Progenitor cell of endocrine pancreas (in vitro differentiated cells): ENCODE results near the gene SRCAP. TPM values are rescaled to one million over a fixed set of nuclear protein-coding genes. Genes with fewer than 3 reads are reported as not detected.

Source experiments
- DNase-seq: peaks from one replicate; pipeline ENCODE4 v3.0.0; 2021; ENCODE audit warnings: low spot score; ENCODE audit not compliant: unreplicated experiment
- H3K27ac Mint-ChIP-seq: 2 replicates; pipeline ENCODE4 v1.8.0; 2021; ENCODE audit warnings: mild to moderate bottlenecking, moderate library complexity, mixed read lengths
- H3K27me3 Mint-ChIP-seq: 2 replicates; pipeline ENCODE4 v1.8.0; 2021; ENCODE audit warnings: mixed read lengths
- H3K36me3 Mint-ChIP-seq: 2 replicates; pipeline ENCODE4 v1.8.0; 2022; ENCODE audit warnings: mixed read lengths; ENCODE audit not compliant: insufficient read depth
- H3K4me1 Mint-ChIP-seq: 2 replicates; pipeline ENCODE4 v1.8.0; 2021; ENCODE audit warnings: low read depth, mixed read lengths
- H3K4me3 Mint-ChIP-seq: 2 replicates; pipeline ENCODE4 v1.8.0; 2021; ENCODE audit warnings: low read depth, mild to moderate bottlenecking, moderate library complexity, mixed read lengths
- H3K9me3 Mint-ChIP-seq: 2 replicates; pipeline ENCODE4 v1.8.0; 2021; ENCODE audit warnings: low read depth, mixed read lengths
- total RNA-seq: library from RNA; stranded (reverse); gene quantifications from 2 replicates; pipeline ENCODE4 v1.2.1, GENCODE V29; 2021
- TF ChIP-seq, protein P1 (sequence below): fragments of 200-600 bp; sonication (generic); IDR thresholded peaks from one replicate; pipeline ENCODE4 v1.5.0; 2021; ENCODE audit warnings: antibody characterized with exemption, mild to moderate bottlenecking; ENCODE audit not compliant: unreplicated experiment

Gene SRCAP
- total RNA-seq, 1 donor from 2014 or later: 104 TPM

DNA sequence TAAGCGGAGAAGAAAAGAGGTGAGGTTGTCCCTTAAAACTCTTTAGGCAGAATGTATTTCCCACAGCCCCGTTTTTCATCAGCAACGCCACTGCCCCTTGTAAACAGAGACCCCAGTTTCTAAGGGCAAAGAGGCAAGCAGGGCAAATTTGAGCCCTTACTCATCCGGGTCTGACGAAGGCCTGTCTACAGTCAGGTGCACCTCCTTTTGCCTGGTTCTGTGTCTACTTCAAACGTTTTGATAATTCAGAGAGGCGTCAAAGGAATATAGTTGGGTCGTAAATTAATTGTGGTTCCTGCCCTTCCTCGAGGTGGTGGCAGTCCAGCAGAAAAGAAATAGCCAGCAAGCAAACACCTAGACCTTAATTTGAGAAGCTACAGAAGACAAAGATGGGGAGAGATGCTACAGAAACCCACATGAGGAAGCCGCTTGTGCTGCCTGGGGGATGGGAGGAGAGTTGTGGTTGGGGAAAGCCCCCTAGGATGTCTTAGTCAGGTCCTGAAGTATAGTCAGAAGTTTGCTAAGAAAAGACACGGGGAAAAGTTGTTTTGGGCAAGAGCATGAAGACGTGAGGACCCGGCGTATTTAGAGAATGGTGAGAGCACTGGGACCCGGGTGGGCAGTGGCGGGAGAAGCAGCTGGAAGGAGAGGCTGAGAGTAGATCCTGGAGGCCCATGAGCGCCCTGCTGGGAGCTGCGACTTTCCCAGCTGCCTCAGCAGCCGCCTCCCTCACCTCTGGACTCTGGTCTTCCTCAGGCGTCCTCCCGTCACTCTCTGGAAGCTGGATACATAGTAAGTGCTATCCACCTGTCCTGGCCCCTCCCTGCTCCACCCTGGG lies 38.3 kb upstream of the SRCAP start:
- H3K27ac Mint-ChIP-seq: peak overlapping the region; percentile 60
- peaks cover 22% of the 10 kb centered on the region for H3K36me3 Mint-ChIP-seq
- TF ChIP-seq, protein P1, sequence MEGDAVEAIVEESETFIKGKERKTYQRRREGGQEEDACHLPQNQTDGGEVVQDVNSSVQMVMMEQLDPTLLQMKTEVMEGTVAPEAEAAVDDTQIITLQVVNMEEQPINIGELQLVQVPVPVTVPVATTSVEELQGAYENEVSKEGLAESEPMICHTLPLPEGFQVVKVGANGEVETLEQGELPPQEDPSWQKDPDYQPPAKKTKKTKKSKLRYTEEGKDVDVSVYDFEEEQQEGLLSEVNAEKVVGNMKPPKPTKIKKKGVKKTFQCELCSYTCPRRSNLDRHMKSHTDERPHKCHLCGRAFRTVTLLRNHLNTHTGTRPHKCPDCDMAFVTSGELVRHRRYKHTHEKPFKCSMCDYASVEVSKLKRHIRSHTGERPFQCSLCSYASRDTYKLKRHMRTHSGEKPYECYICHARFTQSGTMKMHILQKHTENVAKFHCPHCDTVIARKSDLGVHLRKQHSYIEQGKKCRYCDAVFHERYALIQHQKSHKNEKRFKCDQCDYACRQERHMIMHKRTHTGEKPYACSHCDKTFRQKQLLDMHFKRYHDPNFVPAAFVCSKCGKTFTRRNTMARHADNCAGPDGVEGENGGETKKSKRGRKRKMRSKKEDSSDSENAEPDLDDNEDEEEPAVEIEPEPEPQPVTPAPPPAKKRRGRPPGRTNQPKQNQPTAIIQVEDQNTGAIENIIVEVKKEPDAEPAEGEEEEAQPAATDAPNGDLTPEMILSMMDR: no peak
- peaks cover 16% of the 10 kb centered on the region for H3K4me1 Mint-ChIP-seq
- H3K27me3 Mint-ChIP-seq: no peaks in the 10 kb centered on the region
- DNase-seq: no peak
- no peaks in the 10 kb centered on the region for H3K9me3 Mint-ChIP-seq
- H3K4me3 Mint-ChIP-seq: peak overlapping the region; percentile 75

DNA sequence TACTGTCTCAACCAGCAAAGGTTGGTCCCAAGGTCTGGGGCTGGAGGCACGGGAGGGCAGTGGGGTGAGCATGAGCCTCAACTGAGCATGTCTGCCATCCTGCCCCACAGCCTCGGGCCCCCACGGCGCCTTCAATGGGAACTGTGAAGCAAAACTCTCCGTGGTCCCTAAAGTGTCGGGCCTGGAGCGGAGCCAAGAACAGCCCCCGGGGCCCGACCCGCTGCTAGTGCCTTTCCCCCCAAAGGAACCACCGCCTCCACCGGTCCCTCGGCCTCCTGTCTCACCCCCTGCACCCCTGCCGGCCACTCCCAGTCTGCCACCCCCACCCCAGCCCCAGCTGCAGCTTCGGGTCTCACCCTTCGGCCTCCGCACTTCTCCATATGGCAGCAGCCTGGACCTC lies 36.5 kb upstream of the SRCAP start:
- TF ChIP-seq, protein P1: no peak
- Mint-ChIP-seq H3K9me3 (no peaks in the 10 kb centered on the region), H3K27me3 (no peaks in the 10 kb centered on the region), H3K4me3 (no peak overlapping the region), H3K27ac (no peak overlapping the region), H3K36me3 (peaks cover 18% of the 10 kb centered on the region), H3K4me1 (peaks cover 12% of the 10 kb centered on the region)
- DNase-seq: no peak

DNA sequence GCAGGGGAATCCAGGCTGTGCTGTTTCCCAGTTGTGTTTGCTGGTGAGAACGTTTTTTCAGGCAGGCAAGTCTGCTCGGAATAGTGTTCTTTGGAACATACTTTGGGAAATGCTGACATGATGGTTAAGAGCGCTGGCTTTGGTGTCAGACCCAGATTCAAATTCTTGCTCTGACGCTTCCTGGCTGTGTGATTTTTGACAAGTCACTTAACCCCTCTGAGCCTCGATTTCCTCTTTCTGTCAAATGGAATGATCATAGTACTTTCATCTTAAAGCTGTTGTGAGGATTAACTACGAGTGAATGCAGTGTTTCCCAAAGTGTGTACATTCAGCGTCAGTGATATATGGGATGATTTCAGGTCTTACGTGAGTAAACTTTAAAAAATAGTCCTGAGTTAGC lies 35.9 kb upstream of the SRCAP start:
- peaks cover 10% of the 10 kb centered on the region for H3K4me1 Mint-ChIP-seq
- H3K27me3 Mint-ChIP-seq: no peaks in the 10 kb centered on the region
- H3K9me3 Mint-ChIP-seq: no peaks in the 10 kb centered on the region
- TF ChIP-seq, protein P1: no peak
- H3K4me3 Mint-ChIP-seq: no peak overlapping the region
- peak overlapping the region; percentile 19 for H3K27ac Mint-ChIP-seq
- DNase-seq: no peak
- H3K36me3 Mint-ChIP-seq: peaks cover 23% of the 10 kb centered on the region

DNA sequence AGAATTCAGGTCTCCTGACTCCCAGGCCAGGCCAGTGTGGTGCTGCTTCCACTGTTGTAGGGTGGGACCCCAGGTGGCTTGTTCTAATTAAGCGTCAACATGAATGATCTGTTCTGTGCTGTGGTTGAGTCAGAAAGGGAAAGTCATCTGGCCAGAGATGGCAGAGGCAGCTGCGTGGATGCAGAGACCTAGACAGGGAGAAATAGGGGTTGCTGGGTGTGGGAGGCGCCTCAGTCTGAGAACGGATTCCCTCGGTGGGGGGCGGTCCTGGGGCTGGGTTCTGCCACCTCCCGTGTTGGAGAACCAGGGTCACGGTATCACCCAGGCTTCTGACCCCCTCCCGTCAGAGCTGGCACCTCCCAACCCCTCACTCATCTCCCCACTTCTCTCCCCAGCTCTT lies 35.2 kb upstream of the SRCAP start:
- H3K27ac Mint-ChIP-seq: peak overlapping the region; percentile 34

DNA sequence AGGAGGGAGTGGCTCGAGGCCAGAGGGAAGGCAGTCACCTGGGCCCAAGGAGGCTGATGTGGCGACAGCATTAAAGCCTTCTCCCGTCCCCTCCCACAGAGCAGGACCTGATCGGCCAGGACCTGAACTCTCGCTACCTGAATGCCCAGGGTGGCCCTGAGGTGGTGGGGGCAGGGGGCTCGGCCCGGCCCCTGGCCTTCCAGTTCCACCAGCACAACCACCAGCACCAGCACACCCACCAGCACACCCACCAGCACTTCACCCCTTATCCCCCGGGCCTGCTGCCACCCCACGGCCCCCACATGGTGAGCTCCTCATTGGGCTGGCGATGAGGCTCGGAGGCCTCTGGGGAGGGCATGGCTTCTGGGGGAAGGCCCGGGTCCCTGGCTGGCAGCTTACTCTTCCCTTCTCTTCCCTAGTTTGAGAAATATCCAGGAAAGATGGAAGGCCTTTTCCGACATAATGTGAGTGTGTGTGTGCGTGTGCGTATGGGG lies 34.3 kb upstream of the SRCAP start:
- Mint-ChIP-seq H3K36me3 (peaks cover 26% of the 10 kb centered on the region), H3K4me3 (no peak overlapping the region), H3K4me1 (peaks cover 10% of the 10 kb centered on the region), H3K9me3 (no peaks in the 10 kb centered on the region), H3K27me3 (no peaks in the 10 kb centered on the region), H3K27ac (no peak overlapping the region)
- TF ChIP-seq, protein P1: no peak
- no peak for DNase-seq

More for the DNA sequence above, 35.2 kb upstream of the SRCAP start:
- no peaks in the 10 kb centered on the region for H3K9me3 Mint-ChIP-seq
- H3K4me3 Mint-ChIP-seq: no peak overlapping the region
- H3K4me1 Mint-ChIP-seq: peaks cover 10% of the 10 kb centered on the region
- peaks cover 26% of the 10 kb centered on the region for H3K36me3 Mint-ChIP-seq
- TF ChIP-seq, protein P1: no peak
- no peaks in the 10 kb centered on the region for H3K27me3 Mint-ChIP-seq
- DNase-seq: no peak
